Measurements from ENCODE around the gene SLC4A1. TPM values are rescaled to one million over a fixed set of nuclear protein-coding genes. Genes with fewer than 3 reads are reported as not detected.

Gene SLC4A1
- total RNA-seq, 1 experiment from 2014 or later = 0.22 TPM

DNA sequence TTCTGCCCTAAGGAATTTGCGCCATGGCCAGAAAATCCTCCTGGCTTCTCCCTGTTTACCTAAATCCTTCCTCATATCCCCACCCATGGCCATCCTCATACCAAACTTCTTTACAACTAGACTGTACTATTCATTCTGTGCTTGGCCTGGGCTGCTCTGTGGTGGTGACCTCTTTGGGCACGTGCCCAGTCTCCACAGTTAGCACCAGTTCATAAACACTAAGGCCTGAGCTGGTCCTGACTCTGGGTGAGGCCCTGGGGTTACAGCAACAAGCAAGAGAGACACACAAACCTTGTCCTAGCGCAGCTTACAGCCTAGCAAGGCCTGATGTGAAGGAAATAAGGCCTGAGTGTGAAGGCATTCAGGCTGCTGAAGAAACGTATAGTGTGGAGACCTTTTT, 65.2 kb downstream of the SLC4A1 start:
- TF ChIP-seq TCF7L2 (IDR thresholded peaks at IDR 0.05; ENCODE audit: borderline replicate concordance, extremely low read depth, insufficient read depth, insufficient read length) = no peak
- no peak for TF ChIP-seq RAD21 (IDR thresholded peaks at IDR 0.05; ENCODE audit: low read depth)
- no peak for TF ChIP-seq JUND (IDR thresholded peaks at IDR 0.05)
- no peak for TF ChIP-seq FOSL1 (IDR thresholded peaks at IDR 0.05; ENCODE audit: low read depth)
- TF ChIP-seq ELF1 (IDR thresholded peaks at IDR 0.05; ENCODE audit: borderline replicate concordance, low read depth) = no peak
- TF ChIP-seq, protein P1, sequence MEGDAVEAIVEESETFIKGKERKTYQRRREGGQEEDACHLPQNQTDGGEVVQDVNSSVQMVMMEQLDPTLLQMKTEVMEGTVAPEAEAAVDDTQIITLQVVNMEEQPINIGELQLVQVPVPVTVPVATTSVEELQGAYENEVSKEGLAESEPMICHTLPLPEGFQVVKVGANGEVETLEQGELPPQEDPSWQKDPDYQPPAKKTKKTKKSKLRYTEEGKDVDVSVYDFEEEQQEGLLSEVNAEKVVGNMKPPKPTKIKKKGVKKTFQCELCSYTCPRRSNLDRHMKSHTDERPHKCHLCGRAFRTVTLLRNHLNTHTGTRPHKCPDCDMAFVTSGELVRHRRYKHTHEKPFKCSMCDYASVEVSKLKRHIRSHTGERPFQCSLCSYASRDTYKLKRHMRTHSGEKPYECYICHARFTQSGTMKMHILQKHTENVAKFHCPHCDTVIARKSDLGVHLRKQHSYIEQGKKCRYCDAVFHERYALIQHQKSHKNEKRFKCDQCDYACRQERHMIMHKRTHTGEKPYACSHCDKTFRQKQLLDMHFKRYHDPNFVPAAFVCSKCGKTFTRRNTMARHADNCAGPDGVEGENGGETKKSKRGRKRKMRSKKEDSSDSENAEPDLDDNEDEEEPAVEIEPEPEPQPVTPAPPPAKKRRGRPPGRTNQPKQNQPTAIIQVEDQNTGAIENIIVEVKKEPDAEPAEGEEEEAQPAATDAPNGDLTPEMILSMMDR (IDR thresholded peaks at IDR 0.05 in 2 of 3, conservative IDR thresholded peaks at IDR 0.05 in 1 of 3; ENCODE audit: borderline replicate concordance in 1 of 3, insufficient read depth in 1 of 3, low read depth in 2 of 3, low read length in 2 of 3) = no peak
- no peak for TF ChIP-seq ZNF274 (IDR thresholded peaks at IDR 0.05; ENCODE audit: low read depth, low read length)
- no peak for TF ChIP-seq POLR2A (IDR thresholded peaks at IDR 0.05; ENCODE audit: borderline replicate concordance, extremely low read depth, insufficient read depth, insufficient read length)
- no peak for TF ChIP-seq CEBPB (IDR thresholded peaks at IDR 0.05; ENCODE audit: low read depth)
- Histone ChIP-seq H4K20me1 (ENCODE audit: insufficient read depth) (no peaks in the 10 kb centered on the region), H3K4me3 (replicated peaks in 1 of 2; ENCODE audit: low read depth in 1 of 2, low read length in 2 of 2) (no peak overlapping the region), H3K4me2 (ENCODE audit: low read length) (peak overlapping the region; percentile 50; the same call in 1 of the 2 replicates), H3K36me3 (ENCODE audit: control insufficient read depth in 1 of 2, insufficient read depth in 2 of 2, low read length in 2 of 2) (peaks cover 6 to 12% of the 10 kb centered on the region in 2 experiments; a peak in 3 of 4 replicates), H3K9me3 (ENCODE audit: control insufficient read depth in 1 of 2, insufficient read depth in 1 of 2, low read depth in 1 of 2, low read length in 2 of 2) (no peaks in the 10 kb centered on the region), H2AFZ (ENCODE audit: low read depth, low read length, poor library complexity, severe bottlenecking) (no peak overlapping the region), H3K27ac (ENCODE audit: low read depth, low read length) (no peak overlapping the region; the same call in 1 of the 2 replicates), H3K4me1 (ENCODE audit: control insufficient read depth in 1 of 2, insufficient read depth in 2 of 2, low read length in 2 of 2) (peaks cover 40 to 63% of the 10 kb centered on the region in 2 experiments), H3K79me2 (ENCODE audit: insufficient read depth, low read length) (peaks cover 18% of the 10 kb centered on the region), H3K9me2 (ENCODE audit: insufficient read depth) (no peaks in the 10 kb centered on the region), H3K9ac (ENCODE audit: low read length) (no peak overlapping the region), H3K27me3 (ENCODE audit: insufficient read depth, low read length) (no peaks in the 10 kb centered on the region)
- POLR2A ChIA-PET = no interaction called here
- CTCF ChIA-PET = interaction anchor here (2.0 to 3.0 kb wide), 3 partner anchors 15 to 143 kb away, joined by 6 to 17 read pairs (median 11); partner anchors contain the start of gene GRN
- RAD21 ChIA-PET (ENCODE audit: low non-redundant PET in 1 of 2, low total read pairs in 2 of 2, uncharacterized antibody in 2 of 2, unreplicated experiment in 2 of 2) = no interaction called here
- BruUV-seq (replicated peaks) = no TSS peak
- intact Hi-C loops (cut with micrococcal nuclease) = no loop called here
- no peak for DNase-seq (ENCODE audit: low read depth, low spot score)
- ATAC-seq = no peak
